IMR-90 (cell line): ENCODE data around the gene SERPINB8. TPM values are rescaled to one million over a fixed set of nuclear protein-coding genes. Genes with fewer than 3 reads are reported as not detected.
A peak's percentile ranks its signal among the peaks of the same experiment; 100 is the strongest.

Experiments
- ATAC-seq: fragments of 200-7000 bp; cut with Tn5 transposase; 2 replicates; pipeline ENCODE4 v1.9.1; 2020; ENCODE audit warnings: low read depth, mild to moderate bottlenecking, moderate library complexity
- BruUV-seq: library from RNA; stranded (reverse); fragments of 400-500 nt; replicated peaks from 2 replicates; lab custom pipeline; 2021; lab: Mats Ljungman, UMichigan
- CTCF ChIA-PET: fragments of 300-600 bp; formaldehyde crosslinking; extraction: SDS; loops from one replicate; lab custom pipeline; 2021; ENCODE audit warnings: antibody characterized with exemption; lab: Yijun Ruan, JAX
- POLR2A ChIA-PET: fragments of 300-600 bp; sonication (Branson Sonifier 250); formaldehyde crosslinking; loops from one replicate; lab custom pipeline; 2022; ENCODE audit warnings: antibody characterized with exemption; ENCODE audit not compliant: unreplicated experiment; lab: Charles Lee
- DNase-seq: peaks from one replicate; pipeline ENCODE4 v3.0.0; 2013
- H2AFZ ChIP-seq: replicated peaks from 2 replicates; pipeline ENCODE3; 2013; ENCODE audit warnings: low read length, mild to moderate bottlenecking; ENCODE audit not compliant: poor library complexity
- H2AK5ac ChIP-seq: 2 replicates; pipeline ENCODE4 v1.6.1; 2013; ENCODE audit warnings: low read depth, low read length, inconsistent platforms
- H2AK9ac ChIP-seq: replicated peaks from 2 replicates; pipeline ENCODE3; 2013; ENCODE audit warnings: mild to moderate bottlenecking, low read depth, low read length, moderate library complexity; ENCODE audit not compliant: poor library complexity
- H2BK120ac ChIP-seq: 2 replicates; pipeline ENCODE4 v1.6.1; 2013; ENCODE audit warnings: low read depth, low read length, inconsistent platforms
- H2BK15ac ChIP-seq: 3 replicates; pipeline ENCODE4 v1.6.1; 2013; ENCODE audit warnings: low read depth, low read length, inconsistent platforms
- H2BK20ac ChIP-seq: 2 replicates; pipeline ENCODE4 v1.6.1; 2013; ENCODE audit warnings: low read depth, mild to moderate bottlenecking, inconsistent platforms, low read length, moderate library complexity
- H2BK5ac ChIP-seq: 2 replicates; pipeline ENCODE4 v1.6.1; 2013; ENCODE audit warnings: mild to moderate bottlenecking, low read depth, low read length, inconsistent platforms; ENCODE audit not compliant: poor library complexity, severe bottlenecking
- H3K14ac ChIP-seq: replicated peaks from 2 replicates; pipeline ENCODE4 v1.6.1; 2013; ENCODE audit warnings: low read depth, low read length, inconsistent platforms
- H3K18ac ChIP-seq: 2 replicates; pipeline ENCODE4 v1.6.1; 2013; ENCODE audit warnings: low read depth, low read length, control low read depth
- H3K23ac ChIP-seq: 2 replicates; pipeline ENCODE4 v1.6.1; 2013; ENCODE audit warnings: low read depth, low read length, inconsistent platforms
- H3K27ac ChIP-seq: 2 replicates; pipeline ENCODE4 v1.5.1; 2013; ENCODE audit warnings: mild to moderate bottlenecking, control low read depth, low read length; ENCODE audit not compliant: insufficient read depth
- H3K27me3 ChIP-seq: 2 replicates; pipeline ENCODE4 v1.6.1; 2013; ENCODE audit warnings: low read length; ENCODE audit not compliant: control insufficient read depth, insufficient read depth
- H3K36me3 ChIP-seq: 2 replicates; pipeline ENCODE4 v1.6.1; 2013; ENCODE audit warnings: low read length, mixed read lengths; ENCODE audit not compliant: control insufficient read depth, insufficient read depth
- H3K4ac ChIP-seq: 2 replicates; pipeline ENCODE4 v1.6.1; 2013; ENCODE audit warnings: low read depth, low read length, inconsistent platforms
- H3K4me1 ChIP-seq: 2 replicates; pipeline ENCODE4 v1.6.1; 2013; ENCODE audit warnings: low read length, mixed read lengths; ENCODE audit not compliant: control insufficient read depth, insufficient read depth
- H3K4me2 ChIP-seq: 2 replicates; pipeline ENCODE4 v1.6.1; 2013; ENCODE audit warnings: low read depth, mild to moderate bottlenecking, control low read depth, low read length, moderate library complexity
- H3K4me3 ChIP-seq: 2 replicates; pipeline ENCODE4 v1.5.1; 2013; ENCODE audit warnings: low read depth, mild to moderate bottlenecking, control low read depth, low read length, moderate library complexity; ENCODE audit not compliant: insufficient read depth
- H3K56ac ChIP-seq: 2 replicates; pipeline ENCODE4 v1.6.1; 2013; ENCODE audit warnings: low read length, inconsistent platforms; ENCODE audit not compliant: insufficient read depth; ENCODE audit errors: extremely low read depth
- H3K79me1 ChIP-seq, 2 experiments: 2 replicates each; pipeline ENCODE4 v1.6.1; 2013; ENCODE audit warnings: low read length in 2 of 2, inconsistent platforms in 1 of 2, low read depth in 1 of 2
- H3K9ac ChIP-seq: 2 replicates; pipeline ENCODE4 v1.6.1; 2013; ENCODE audit warnings: low read depth, low read length, control low read depth
- H3K9me1 ChIP-seq: 2 replicates; pipeline ENCODE4 v1.6.1; 2013; ENCODE audit warnings: low read length, inconsistent platforms; ENCODE audit not compliant: insufficient read depth
- H3K9me3 ChIP-seq: 2 replicates; pipeline ENCODE4 v1.6.1; 2013; ENCODE audit warnings: low read length; ENCODE audit not compliant: control insufficient read depth, insufficient read depth
- H4K20me1 ChIP-seq: 2 replicates; pipeline ENCODE4 v1.6.1; 2013; ENCODE audit warnings: low read length, inconsistent platforms; ENCODE audit not compliant: insufficient read depth
- H4K5ac ChIP-seq: 2 replicates; pipeline ENCODE4 v1.6.1; 2013; ENCODE audit warnings: mild to moderate bottlenecking, low read depth, low read length, control low read depth
- H4K8ac ChIP-seq, 2 experiments: 2 replicates each; pipeline ENCODE4 v1.6.1; 2013; ENCODE audit warnings: low read depth in 2 of 2, low read length in 2 of 2, control low read depth in 1 of 2, inconsistent platforms in 1 of 2
- H4K91ac ChIP-seq: 2 replicates; pipeline ENCODE4 v1.6.1; 2013; ENCODE audit warnings: low read depth, low read length, inconsistent platforms; ENCODE audit not compliant: insufficient read depth
- CEBPB ChIP-seq: IDR thresholded peaks from 2 replicates; pipeline ENCODE4 v1.6.1; 2012; ENCODE audit warnings: low read depth, low read length, improper control_type of control experiment
- FOS ChIP-seq: fragments of 150-350 bp; IDR thresholded peaks from 2 replicates; pipeline ENCODE4 v1.6.1; 2016; ENCODE audit warnings: low read depth, low read length
- RCOR1 ChIP-seq: IDR thresholded peaks from 2 replicates; pipeline ENCODE4 v1.6.1; 2012; ENCODE audit warnings: mild to moderate bottlenecking, low read length, improper control_type of control experiment; ENCODE audit not compliant: insufficient replicate concordance
- WGBS, 2 experiments: methylation state at CpG; one replicate each; pipeline versions ENCODE4 v1.1.5 to v1.1.7; 2013; ENCODE audit warnings: missing lambda C conversion rate in 2 of 2; ENCODE audit not compliant: insufficient read length in 1 of 2; ENCODE audit errors: extremely low coverage in 2 of 2; 5-methylcytosine and 5-hydroxymethylcytosine counted together
- dilution Hi-C: fragments of 300-500 bp; cut with HindIII; formaldehyde crosslinking; loops from one replicate; pipeline ENCODE4 v1.14.3; 2018; ENCODE audit warnings: low sequenced_read_pairs; ENCODE audit not compliant: unreplicated experiment
- in situ Hi-C: fragments of 300-500 bp; cut with MboI; formaldehyde crosslinking; loops from 3 replicates; pipeline ENCODE4 v1.14.3; 2019; ENCODE audit warnings: low sequenced_read_pairs, inconsistent platforms, mixed read lengths
- intact Hi-C: fragments of 100-400 bp; cut with micrococcal nuclease; formaldehyde crosslinking; loops from 2 replicates; pipeline ENCODE4 v1.10.0; 2022
- polyA plus RNA-seq, 3 experiments: library from polyadenylated mRNA; depleted of rRNA; stranded (reverse); fragments of >200 nt; gene quantifications; 2 replicates each; pipeline ENCODE4 v1.2.3, GENCODE V29; 2012; ENCODE audit warnings: low replicate concordance in 1 of 3
- total RNA-seq: library from RNA; depleted of rRNA; stranded (reverse); fragments of >200 nt; gene quantifications from 2 replicates; pipeline ENCODE4 v1.2.3, GENCODE V29; 2012

Gene SERPINB8
- total and polyA plus RNA-seq, 2 of the 4 experiments (the other 2 are of a cell fraction) = 14.3 to 16.7 TPM

GRCh38 chr18:63982361-63982760 lies 12.5 kb downstream of the SERPINB8 start:
- POLR2A ChIA-PET = no interaction called here
- H2BK5ac ChIP-seq = no peak overlapping the region
- no peak overlapping the region for H3K18ac ChIP-seq
- no peaks in the 10 kb centered on the region for H3K27me3 ChIP-seq
- no peak overlapping the region for H3K56ac ChIP-seq
- intact Hi-C loops = no loop called here
- peak; percentile 81 for TF ChIP-seq CEBPB
- TF ChIP-seq FOS = no peak
- no peak for TF ChIP-seq RCOR1
- no peak overlapping the region for H3K23ac ChIP-seq
- H3K4ac ChIP-seq = no peak overlapping the region
- ATAC-seq = no peak
- peaks cover 21 to 35% of the 10 kb centered on the region in 2 experiments for H3K79me1 ChIP-seq
- no peak overlapping the region for H2AK5ac ChIP-seq
- H2AK9ac ChIP-seq = no peak overlapping the region
- H3K27ac ChIP-seq = no peak overlapping the region
- H2BK20ac ChIP-seq = no peak overlapping the region
- CTCF ChIA-PET = no interaction called here
- H4K20me1 ChIP-seq = no peaks in the 10 kb centered on the region
- no peak overlapping the region for H2BK15ac ChIP-seq
- no TSS peak for BruUV-seq
- no peak overlapping the region for H3K9ac ChIP-seq
- dilution Hi-C loops = no loop called here
- no peak overlapping the region for H3K14ac ChIP-seq
- in situ Hi-C loops = no loop called here
- H3K4me1 ChIP-seq = no peaks in the 10 kb centered on the region; the same call in 1 of the 2 replicates
- WGBS, 2 experiments = no CpG with 5 or more reads among the region's 3 CpGs
- no peaks in the 10 kb centered on the region for H3K9me3 ChIP-seq
- no peak overlapping the region for H2BK120ac ChIP-seq
- no peak overlapping the region for H4K8ac ChIP-seq
- no peak overlapping the region for H3K4me3 ChIP-seq
- H4K5ac ChIP-seq = no peak overlapping the region
- H3K9me1 ChIP-seq = no peaks in the 10 kb centered on the region; the same call in 1 of the 2 replicates
- H2AFZ ChIP-seq = no peak overlapping the region
- H3K4me2 ChIP-seq = no peak overlapping the region
- H3K36me3 ChIP-seq = peaks cover 23% of the 10 kb centered on the region
- no peak overlapping the region for H4K91ac ChIP-seq
- no peak for DNase-seq
